SK-N-MC (cell line): Measurements from ENCODE around the gene CMSS1.

Source experiments
- DNase-seq: peaks from one replicate; pipeline ENCODE4 v3.0.0-alpha.2; 2011; ENCODE audit warnings: low read depth, low spot score
- H3K27ac ChIP-seq: fragments of 200-600 bp; sonication (generic); 2 replicates; pipeline ENCODE4 v1.5.1; 2016; ENCODE audit warnings: mixed run types
- H3K36me3 ChIP-seq: fragments of 200-600 bp; sonication (generic); 2 replicates; pipeline ENCODE4 v1.6.1; 2017; ENCODE audit warnings: antibody characterized with exemption, low read length, mixed read lengths; ENCODE audit not compliant: insufficient read depth
- H3K4me3 ChIP-seq: fragments of 200-600 bp; sonication (generic); 2 replicates; pipeline ENCODE4 v1.5.1; 2016
- H3K9ac ChIP-seq: fragments of 200-600 bp; sonication (generic); 2 replicates; pipeline ENCODE4 v1.8.0; 2017; ENCODE audit warnings: mixed run types, mixed read lengths; ENCODE audit not compliant: insufficient read length
- H3K9me3 ChIP-seq: fragments of 200-600 bp; sonication (generic); 2 replicates; pipeline ENCODE4 v1.6.1; 2017; ENCODE audit warnings: low read depth, mild to moderate bottlenecking, antibody characterized with exemption, low read length, moderate library complexity, mixed read lengths
- EZH2 ChIP-seq: fragments of 200-600 bp; sonication (generic); IDR thresholded peaks from one replicate; pipeline ENCODE4 v1.6.1; 2017; ENCODE audit warnings: antibody characterized with exemption
- FOXP2 ChIP-seq: optimal IDR thresholded peaks from 2 replicates; pipeline ENCODE3; 2011; ENCODE audit warnings: mild to moderate bottlenecking, moderate library complexity; ENCODE audit not compliant: insufficient read depth; ENCODE audit errors: extremely low read length, control extremely low read depth
- POLR2AphosphoS5 ChIP-seq: IDR thresholded peaks from 2 replicates; pipeline ENCODE4 v1.6.1; 2012; ENCODE audit warnings: mild to moderate bottlenecking, low read depth, low read length, borderline replicate concordance

Gene CMSS1

DNA sequence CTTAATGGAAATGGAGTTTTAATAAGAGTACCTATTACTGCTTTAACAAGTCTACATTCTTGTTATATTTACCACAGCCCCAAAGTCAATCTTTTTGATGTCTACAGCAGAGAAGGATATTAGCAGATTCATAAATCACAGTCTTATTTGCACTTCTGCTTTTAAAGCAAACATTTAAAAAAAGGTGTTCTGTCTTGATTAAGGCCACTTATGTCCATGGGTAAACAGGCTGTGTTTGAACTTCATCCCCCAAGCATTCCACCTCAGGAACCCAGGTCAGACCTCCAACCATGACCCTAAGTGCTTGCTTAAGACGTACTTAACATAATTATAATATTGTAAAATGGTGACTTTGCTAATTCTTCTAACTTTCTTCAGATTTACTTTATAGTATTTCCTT, 113.4 kb downstream of the CMSS1 start:
- Histone ChIP-seq H3K4me3 (no peak overlapping the region), H3K36me3 (no peaks in the 10 kb centered on the region; the same call in 1 of the 2 replicates), H3K9me3 (no peaks in the 10 kb centered on the region), H3K9ac (no peak overlapping the region), H3K27ac (no peak overlapping the region)
- no peak for DNase-seq
- TF ChIP-seq POLR2AphosphoS5 (no peak), FOXP2 (no peak), EZH2 (no peak)

DNA sequence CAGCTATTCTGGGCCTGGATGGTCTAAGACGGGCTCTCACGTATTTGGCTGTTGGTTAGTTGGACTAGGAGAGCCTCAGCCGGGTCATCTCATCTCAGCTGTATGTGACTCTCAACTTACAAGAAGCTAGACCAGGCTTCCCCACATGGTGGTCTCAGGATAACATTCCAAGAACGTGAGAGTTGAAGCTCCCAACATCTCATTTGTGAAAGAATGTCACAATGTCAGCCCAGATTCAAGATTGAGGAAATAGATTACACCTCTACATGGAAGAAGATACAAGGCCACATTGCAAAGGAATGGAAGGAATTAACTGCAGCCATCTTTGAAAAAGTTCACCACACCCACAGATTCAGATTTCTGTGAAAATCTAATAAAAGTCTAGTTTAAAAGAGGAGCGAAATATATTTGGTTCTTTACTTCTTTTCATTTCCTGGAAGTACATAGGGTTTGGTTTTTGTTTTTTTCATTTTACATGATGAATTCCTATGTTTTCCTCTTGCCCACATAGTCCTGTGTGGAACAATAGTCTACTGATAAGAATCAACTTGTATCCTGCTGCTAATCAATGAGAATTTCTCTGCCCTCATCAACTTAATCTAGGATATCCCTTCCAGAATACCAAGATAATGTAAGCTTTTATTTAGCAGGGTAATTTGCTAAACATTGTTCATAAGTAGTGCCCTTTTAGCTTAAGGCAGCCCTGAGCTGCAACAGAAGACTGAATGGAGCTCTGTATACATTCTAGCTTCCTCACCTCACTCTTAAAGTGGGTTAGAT, 116.5 kb downstream of the CMSS1 start:
- Histone ChIP-seq H3K27ac (no peak overlapping the region), H3K36me3 (no peaks in the 10 kb centered on the region; the same call in 1 of the 2 replicates), H3K4me3 (no peak overlapping the region), H3K9me3 (no peaks in the 10 kb centered on the region), H3K9ac (no peak overlapping the region)
- TF ChIP-seq EZH2 (no peak), POLR2AphosphoS5 (no peak), FOXP2 (no peak)
- no peak for DNase-seq

DNA sequence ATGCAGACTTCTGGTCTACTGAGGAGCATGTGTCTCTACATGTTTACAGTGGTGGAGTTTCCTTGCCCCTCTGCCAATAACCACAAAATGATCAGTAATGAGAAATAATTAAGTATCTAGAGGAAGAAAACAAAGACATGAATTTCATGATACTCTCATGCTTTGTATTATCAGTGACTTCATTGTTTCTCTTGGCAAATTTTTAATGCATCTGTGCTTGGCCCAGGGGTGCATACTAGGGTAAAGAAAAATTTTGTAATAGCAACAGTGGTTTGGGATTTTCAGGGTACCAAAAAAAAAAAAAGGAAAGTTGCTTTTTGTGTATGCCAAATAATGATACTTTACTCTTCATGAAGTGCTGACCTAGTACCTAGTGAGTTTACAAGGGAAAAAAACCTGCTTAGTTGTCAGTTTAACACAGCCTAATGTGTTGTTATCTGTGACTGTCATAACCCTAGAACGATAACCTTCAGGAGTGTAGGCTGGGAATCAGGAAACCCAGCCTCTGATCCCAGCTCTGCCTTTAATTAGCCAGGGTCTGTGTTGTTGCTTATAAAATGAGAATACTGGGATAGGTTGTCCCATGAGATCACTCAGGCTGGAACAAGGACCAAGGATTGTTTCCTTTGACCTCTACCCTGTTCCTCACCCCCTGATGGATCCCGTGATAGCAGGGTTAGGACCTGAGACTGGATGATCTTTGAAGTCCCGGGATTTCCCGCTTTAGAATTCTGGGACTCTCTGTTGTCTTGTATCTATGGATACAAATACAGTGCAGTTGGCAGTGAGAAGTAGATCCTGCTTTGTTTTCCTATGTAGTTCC, 117.5 kb downstream of the CMSS1 start:
- Histone ChIP-seq H3K27ac (no peak overlapping the region), H3K36me3 (no peaks in the 10 kb centered on the region; the same call in 1 of the 2 replicates), H3K9ac (no peak overlapping the region), H3K9me3 (no peaks in the 10 kb centered on the region), H3K4me3 (no peak overlapping the region)
- TF ChIP-seq EZH2 (no peak), POLR2AphosphoS5 (no peak), FOXP2 (no peak)
- DNase-seq = no peak

DNA sequence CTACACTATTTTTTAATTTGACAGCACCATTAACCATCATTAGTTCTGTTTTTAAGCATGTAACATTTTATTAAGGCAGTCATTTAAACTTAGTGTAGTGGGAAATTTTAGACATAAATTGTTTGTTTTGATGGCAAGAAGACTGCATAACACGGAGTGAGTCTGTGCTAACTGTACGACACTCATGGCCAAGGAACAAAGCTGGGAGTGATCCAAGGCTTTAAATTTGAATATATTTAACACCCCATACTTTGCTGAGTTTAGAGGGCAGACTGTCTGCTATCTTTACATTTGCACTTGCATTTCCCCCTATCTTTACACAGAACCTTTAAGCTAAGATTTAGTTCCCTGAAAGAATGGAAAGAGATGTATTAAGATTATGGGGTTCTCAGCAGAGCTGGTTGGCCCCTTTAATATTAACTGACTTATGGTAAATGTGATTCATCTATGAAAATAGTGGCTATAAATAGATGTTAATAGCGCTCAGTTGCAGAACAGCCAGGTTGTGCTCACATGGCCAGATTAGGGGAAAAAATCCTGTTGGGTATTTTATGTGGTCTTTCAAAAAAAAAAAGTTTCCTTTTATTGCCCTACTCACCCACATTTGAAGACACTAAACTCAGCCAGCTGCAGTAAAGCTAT, 120.7 kb downstream of the CMSS1 start:
- TF ChIP-seq FOXP2 (no peak), POLR2AphosphoS5 (no peak), EZH2 (no peak)
- DNase-seq = no peak
- Histone ChIP-seq H3K4me3 (no peak overlapping the region), H3K36me3 (no peaks in the 10 kb centered on the region), H3K9ac (no peak overlapping the region), H3K9me3 (no peaks in the 10 kb centered on the region), H3K27ac (no peak overlapping the region)

DNA sequence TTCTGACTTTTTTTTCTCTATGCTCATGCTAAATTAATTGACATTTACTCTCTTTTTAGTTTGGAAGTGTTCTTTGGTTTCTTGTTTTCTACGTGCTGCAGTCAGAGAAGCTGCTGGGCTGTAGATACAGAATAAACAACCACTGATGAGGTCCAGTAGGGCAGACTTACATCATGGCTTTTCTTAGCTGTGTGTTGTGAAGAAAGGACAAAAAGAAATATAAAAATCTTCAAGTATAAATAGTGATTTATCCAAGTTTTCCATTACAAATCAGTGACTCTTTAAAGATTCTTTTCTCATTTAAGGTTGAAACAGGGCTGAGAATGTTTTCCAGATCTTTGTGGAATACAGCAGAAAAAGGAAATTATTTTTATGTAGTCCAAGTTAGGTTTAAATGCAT, 122.2 kb downstream of the CMSS1 start:
- TF ChIP-seq POLR2AphosphoS5 (no peak), EZH2 (no peak), FOXP2 (no peak)

DNA sequence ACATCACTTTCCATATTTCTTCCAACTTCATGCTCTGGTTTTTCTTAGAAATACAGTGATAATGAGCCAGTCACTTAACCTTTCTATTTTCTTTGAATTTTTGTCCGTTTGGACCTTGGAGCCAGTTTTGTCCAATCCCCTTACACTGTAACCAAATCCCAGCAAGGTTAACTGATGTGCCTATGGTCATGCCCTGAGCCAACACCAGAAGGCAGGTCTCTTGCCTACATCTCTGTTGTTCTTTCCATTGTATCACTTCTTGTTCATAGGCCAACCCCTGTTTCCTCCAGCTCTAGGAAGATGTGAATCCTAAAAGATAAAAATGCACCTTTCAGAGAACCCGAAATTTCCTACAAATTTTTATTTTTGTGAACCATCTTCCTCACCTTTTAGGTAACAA, 122.7 kb downstream of the CMSS1 start:
- Histone ChIP-seq H3K36me3 (no peaks in the 10 kb centered on the region), H3K27ac (no peak overlapping the region), H3K4me3 (no peak overlapping the region), H3K9me3 (no peaks in the 10 kb centered on the region), H3K9ac (no peak overlapping the region)
- no peak for DNase-seq
- TF ChIP-seq POLR2AphosphoS5 = no peak
- TF ChIP-seq EZH2 = no peak
- no peak for TF ChIP-seq FOXP2

More for the DNA sequence above, 122.2 kb downstream of the CMSS1 start:
- no peaks in the 10 kb centered on the region for H3K9me3 ChIP-seq
- H3K4me3 ChIP-seq = no peak overlapping the region
- H3K9ac ChIP-seq = no peak overlapping the region
- no peak overlapping the region for H3K27ac ChIP-seq
- no peaks in the 10 kb centered on the region for H3K36me3 ChIP-seq
- no peak for DNase-seq

DNA sequence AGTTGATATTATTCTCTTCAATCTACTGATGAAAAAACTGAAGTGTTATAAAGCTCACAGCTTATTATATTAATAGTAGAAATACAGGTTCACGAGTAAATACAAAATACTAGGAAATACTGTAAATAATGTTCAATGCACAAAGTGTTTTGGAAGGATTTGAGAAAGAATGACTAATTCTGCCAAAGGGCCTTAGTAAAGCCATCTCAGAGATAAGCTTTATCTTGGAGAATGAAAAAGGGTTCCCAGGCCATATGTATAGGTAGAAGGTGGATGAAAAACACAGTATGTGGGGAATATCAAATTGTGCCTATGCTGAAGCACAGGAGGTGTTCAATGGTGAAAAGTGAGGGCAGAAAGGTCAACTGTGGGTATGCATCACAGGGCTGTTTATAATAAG, 123.5 kb downstream of the CMSS1 start:
- H3K9ac ChIP-seq = no peak overlapping the region
- no peaks in the 10 kb centered on the region for H3K36me3 ChIP-seq
- no peak overlapping the region for H3K4me3 ChIP-seq
- H3K27ac ChIP-seq = no peak overlapping the region
- no peak for DNase-seq
- TF ChIP-seq EZH2 = no peak
- TF ChIP-seq FOXP2 = no peak
- TF ChIP-seq POLR2AphosphoS5 = no peak
- H3K9me3 ChIP-seq = no peaks in the 10 kb centered on the region
